Measurements from ENCODE around the gene QPCTL. TPM values are rescaled to one million over a fixed set of nuclear protein-coding genes. Genes with fewer than 3 reads are reported as not detected.

QPCTL gene
- total and polyA plus RNA-seq, 2 of the 13 experiments (the other 11 are each of a cell fraction or from before 2014, with no cell fraction given): 16.0 to 19.1 TPM

- no peak for TF ChIP-seq ZNF513 (CRISPR knock-in tag; conservative IDR thresholded peaks at IDR 0.05)
- peak; percentile 91 for TF ChIP-seq TFAP4 (IDR thresholded peaks at IDR 0.05; ENCODE audit: borderline replicate concordance, low read depth)
- TF ChIP-seq THRA (CRISPR knock-in tag; IDR thresholded peaks at IDR 0.05; ENCODE audit: borderline replicate concordance): peak; percentile 14; the same call in 1 of the 2 replicates
- TF ChIP-seq CTCF (CRISPR knock-in tag; IDR thresholded peaks at IDR 0.05): peak; percentile 37
- TF ChIP-seq FOXP1 (IDR thresholded peaks at IDR 0.05): no peak
- TF ChIP-seq FOXP1 (CRISPR knock-in tag; IDR thresholded peaks at IDR 0.05): 0 out of 2 replicates have a peak, but pooled peaks have one; percentile 20
- TF ChIP-seq SKIL (CRISPR knock-in tag; IDR thresholded peaks at IDR 0.05; ENCODE audit: borderline replicate concordance): peak; percentile 85
- no peak for TF ChIP-seq ZBTB26 (CRISPR knock-in tag; IDR thresholded peaks at IDR 0.05; ENCODE audit: borderline replicate concordance)
- no peak for TF ChIP-seq ZNF18 (CRISPR knock-in tag; IDR thresholded peaks at IDR 0.05; ENCODE audit: insufficient replicate concordance)
- TF ChIP-seq TBX2 (CRISPR knock-in tag; IDR thresholded peaks at IDR 0.05; ENCODE audit: borderline replicate concordance): peak; percentile 37; the same call in 1 of the 2 replicates
- no peak for TF ChIP-seq ARID2 (CRISPR knock-in tag; IDR thresholded peaks at IDR 0.05; ENCODE audit: borderline replicate concordance)
- TF ChIP-seq ETV6 (CRISPR knock-in tag; conservative IDR thresholded peaks at IDR 0.05): no peak
- TF ChIP-seq THAP11 (CRISPR knock-in tag; IDR thresholded peaks at IDR 0.05): 0 out of 2 replicates have a peak, but pooled peaks have one; percentile 41
- TF ChIP-seq SRF (IDR thresholded peaks at IDR 0.05; ENCODE audit: low read depth, low read length): no peak
- 0 out of 2 replicates have a peak, but pooled peaks have one; percentile 40 for TF ChIP-seq AKAP8 (CRISPR knock-in tag; IDR thresholded peaks at IDR 0.05)
- no peak for TF ChIP-seq GFI1 (CRISPR knock-in tag; IDR thresholded peaks at IDR 0.05; ENCODE audit: borderline replicate concordance)
Measured at GRCh38 chr19:45657520-45658167, 34.8 kb upstream of the QPCTL start (continued).
